Calu3 (cell line): Measurements from ENCODE around the gene SEC62. TPM values are rescaled to one million over a fixed set of nuclear protein-coding genes. Genes with fewer than 3 reads are reported as not detected.

Experiments used
- BruUV-seq: library from RNA; stranded (reverse); fragments of 400-500 nt; replicated peaks from 2 replicates; lab custom pipeline; 2021; lab: Mats Ljungman, UMichigan
- CTCF ChIA-PET: fragments of 300-600 bp; sonication (Branson Sonifier 250); formaldehyde crosslinking; loops from one replicate; lab custom pipeline; 2022; ENCODE audit warnings: antibody characterized with exemption; lab: Charles Lee
- DNase-seq: peaks from one replicate; pipeline ENCODE4 v3.0.0; 2022
- H3K27ac Mint-ChIP-seq: one replicate; pipeline ENCODE4 v1.8.0; 2022; ENCODE audit warnings: mixed read lengths; ENCODE audit not compliant: unreplicated experiment
- H3K27me3 Mint-ChIP-seq: one replicate; pipeline ENCODE4 v1.8.0; 2022; ENCODE audit warnings: mixed read lengths; ENCODE audit not compliant: unreplicated experiment
- H3K36me3 Mint-ChIP-seq: one replicate; pipeline ENCODE4 v1.8.0; 2022; ENCODE audit warnings: mild to moderate bottlenecking, moderate library complexity, mixed read lengths; ENCODE audit not compliant: insufficient read depth, unreplicated experiment
- H3K4me1 Mint-ChIP-seq: one replicate; pipeline ENCODE4 v1.8.0; 2022; ENCODE audit warnings: mild to moderate bottlenecking, low read depth, mixed read lengths; ENCODE audit not compliant: unreplicated experiment
- H3K4me3 Mint-ChIP-seq: one replicate; pipeline ENCODE4 v1.8.0; 2022; ENCODE audit warnings: mild to moderate bottlenecking, low read depth, moderate library complexity, mixed read lengths; ENCODE audit not compliant: unreplicated experiment
- H3K9me3 Mint-ChIP-seq: one replicate; pipeline ENCODE4 v1.8.0; 2022; ENCODE audit warnings: low read depth, mixed read lengths; ENCODE audit not compliant: unreplicated experiment
- intact Hi-C: fragments of 100-400 bp; cut with micrococcal nuclease; formaldehyde crosslinking; loops from one replicate; pipeline ENCODE4 v1.10.0; 2022; ENCODE audit not compliant: unreplicated experiment
- total RNA-seq: library from RNA; stranded (reverse); gene quantifications from 2 replicates; pipeline ENCODE4 v1.2.3, GENCODE V29; 2022
- TF ChIP-seq, protein P1 (sequence below): fragments of 200-600 bp; IDR thresholded peaks from one replicate; pipeline ENCODE4 v1.8.0; 2022; ENCODE audit warnings: antibody characterized with exemption; ENCODE audit not compliant: unreplicated experiment

Gene SEC62
- total RNA-seq, 1 experiment from 2014 or later: 148 TPM

DNA sequence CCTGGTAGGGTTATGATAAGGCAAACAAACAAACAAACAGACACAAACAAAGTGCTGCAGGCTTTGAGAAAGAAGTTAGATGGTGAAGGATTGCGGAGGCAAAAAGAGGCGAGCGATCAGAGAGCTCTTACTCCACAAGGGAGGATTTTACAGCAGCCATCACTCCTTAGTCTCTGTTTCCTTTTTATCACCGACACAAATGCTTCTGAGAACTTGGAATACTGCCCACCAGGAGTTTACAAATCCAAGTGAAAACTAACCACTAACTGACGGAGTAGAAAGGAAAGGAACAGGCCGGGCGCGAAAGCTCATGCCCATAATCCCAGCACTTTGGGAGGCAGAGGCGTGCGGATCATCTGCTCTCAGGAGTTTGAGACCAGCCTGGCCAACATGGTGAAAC, 35.6 kb downstream of the SEC62 start:
- BruUV-seq: no TSS peak
- H3K27ac Mint-ChIP-seq: no peak overlapping the region
- DNase-seq: no peak
- TF ChIP-seq, protein P1, sequence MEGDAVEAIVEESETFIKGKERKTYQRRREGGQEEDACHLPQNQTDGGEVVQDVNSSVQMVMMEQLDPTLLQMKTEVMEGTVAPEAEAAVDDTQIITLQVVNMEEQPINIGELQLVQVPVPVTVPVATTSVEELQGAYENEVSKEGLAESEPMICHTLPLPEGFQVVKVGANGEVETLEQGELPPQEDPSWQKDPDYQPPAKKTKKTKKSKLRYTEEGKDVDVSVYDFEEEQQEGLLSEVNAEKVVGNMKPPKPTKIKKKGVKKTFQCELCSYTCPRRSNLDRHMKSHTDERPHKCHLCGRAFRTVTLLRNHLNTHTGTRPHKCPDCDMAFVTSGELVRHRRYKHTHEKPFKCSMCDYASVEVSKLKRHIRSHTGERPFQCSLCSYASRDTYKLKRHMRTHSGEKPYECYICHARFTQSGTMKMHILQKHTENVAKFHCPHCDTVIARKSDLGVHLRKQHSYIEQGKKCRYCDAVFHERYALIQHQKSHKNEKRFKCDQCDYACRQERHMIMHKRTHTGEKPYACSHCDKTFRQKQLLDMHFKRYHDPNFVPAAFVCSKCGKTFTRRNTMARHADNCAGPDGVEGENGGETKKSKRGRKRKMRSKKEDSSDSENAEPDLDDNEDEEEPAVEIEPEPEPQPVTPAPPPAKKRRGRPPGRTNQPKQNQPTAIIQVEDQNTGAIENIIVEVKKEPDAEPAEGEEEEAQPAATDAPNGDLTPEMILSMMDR: no peak
- no peak overlapping the region for H3K4me3 Mint-ChIP-seq
- H3K36me3 Mint-ChIP-seq: peaks cover 12% of the 10 kb centered on the region
- no peaks in the 10 kb centered on the region for H3K27me3 Mint-ChIP-seq
- H3K4me1 Mint-ChIP-seq: peaks cover 19% of the 10 kb centered on the region
- no peaks in the 10 kb centered on the region for H3K9me3 Mint-ChIP-seq
- intact Hi-C loops: no loop called here
- CTCF ChIA-PET: no interaction called here

DNA sequence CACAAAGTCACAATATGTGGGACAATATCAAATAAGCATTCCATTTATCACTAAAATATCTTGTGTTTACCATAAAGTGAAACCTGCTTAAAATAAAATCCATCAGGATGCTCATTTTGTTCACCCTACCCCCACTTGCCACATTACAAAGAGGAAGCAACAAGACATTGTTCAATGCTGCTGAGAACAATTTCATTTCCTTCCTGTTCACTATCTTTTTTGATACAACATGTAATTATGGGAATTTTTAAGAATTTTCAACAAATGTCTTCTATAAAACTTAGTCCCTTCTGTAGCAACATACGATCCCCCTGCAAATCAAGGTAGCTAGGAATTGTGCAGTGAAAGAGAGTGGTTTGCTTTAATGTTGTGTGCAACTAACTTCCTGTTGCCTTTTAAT, 36.3 kb downstream of the SEC62 start:
- no peaks in the 10 kb centered on the region for H3K27me3 Mint-ChIP-seq
- no peak overlapping the region for H3K4me3 Mint-ChIP-seq
- H3K36me3 Mint-ChIP-seq: peaks cover 12% of the 10 kb centered on the region
- DNase-seq: no peak
- H3K4me1 Mint-ChIP-seq: peaks cover 19% of the 10 kb centered on the region
- CTCF ChIA-PET: no interaction called here
- no TSS peak for BruUV-seq
- intact Hi-C loops: no loop called here
- no peaks in the 10 kb centered on the region for H3K9me3 Mint-ChIP-seq
- TF ChIP-seq, protein P1: no peak
- no peak overlapping the region for H3K27ac Mint-ChIP-seq

DNA sequence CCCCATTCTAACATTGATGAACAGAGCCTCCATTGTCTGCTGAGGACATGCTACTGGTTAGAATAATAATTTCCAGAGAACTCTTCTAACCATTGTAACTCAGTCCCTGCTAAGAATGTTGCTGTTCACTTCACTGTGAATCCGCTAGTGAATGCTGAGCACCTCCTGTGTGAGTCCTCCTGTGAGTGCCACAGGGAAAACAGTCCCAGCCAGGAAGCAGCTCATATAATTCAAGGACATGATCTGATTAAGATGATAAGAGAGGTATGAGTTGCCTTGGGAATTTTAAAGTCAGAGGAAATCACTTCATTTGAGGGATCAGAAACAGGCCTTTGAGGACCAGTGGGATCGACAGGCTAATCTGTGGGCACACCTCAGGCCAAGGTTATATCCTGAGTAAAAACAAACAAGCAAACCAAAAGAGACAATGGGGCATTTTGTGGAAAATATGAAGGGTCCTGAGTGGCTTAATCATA, 37.3 kb downstream of the SEC62 start:
- intact Hi-C loops: no loop called here
- TF ChIP-seq, protein P1: no peak
- no peaks in the 10 kb centered on the region for H3K9me3 Mint-ChIP-seq
- CTCF ChIA-PET: no interaction called here
- peaks cover 5% of the 10 kb centered on the region for H3K36me3 Mint-ChIP-seq
- peaks cover 13% of the 10 kb centered on the region for H3K4me1 Mint-ChIP-seq
- H3K27ac Mint-ChIP-seq: no peak overlapping the region
- no peak overlapping the region for H3K4me3 Mint-ChIP-seq
- H3K27me3 Mint-ChIP-seq: no peaks in the 10 kb centered on the region
- DNase-seq: no peak
- no TSS peak for BruUV-seq

DNA sequence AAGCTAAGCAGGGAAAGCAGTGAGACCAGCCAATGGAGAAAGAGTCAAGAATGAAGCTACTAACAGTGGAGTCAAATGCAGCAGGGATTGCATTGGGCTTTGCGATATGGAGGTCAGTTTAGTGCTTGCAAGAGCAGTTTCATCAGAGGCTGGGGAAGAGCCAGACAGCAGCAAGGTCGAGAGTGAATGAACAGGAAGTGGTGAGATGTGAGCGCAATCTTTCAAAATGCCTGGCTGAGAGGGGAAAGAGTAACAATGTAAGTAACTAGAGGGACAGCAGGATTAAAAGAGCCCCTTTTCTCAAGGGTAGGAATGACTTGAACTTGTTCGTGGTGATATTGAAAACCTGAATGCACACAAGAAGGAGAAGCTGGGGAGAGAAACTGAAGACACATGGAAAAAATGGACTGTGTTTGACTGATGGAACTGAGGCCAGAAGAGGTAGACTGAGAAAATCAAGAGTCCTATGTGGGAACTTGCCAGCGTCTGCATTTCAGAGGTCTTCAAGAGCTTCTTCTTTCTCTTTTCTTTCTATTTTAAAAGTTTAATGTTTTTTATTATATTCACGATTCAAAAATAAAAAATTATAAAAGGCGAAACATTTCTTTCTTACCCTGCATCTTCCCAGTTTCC, 40.5 kb downstream of the SEC62 start:
- Mint-ChIP-seq H3K4me1 (peaks cover 9% of the 10 kb centered on the region), H3K9me3 (no peaks in the 10 kb centered on the region), H3K36me3 (no peaks in the 10 kb centered on the region), H3K27me3 (no peaks in the 10 kb centered on the region), H3K4me3 (no peak overlapping the region), H3K27ac (no peak overlapping the region)
- TF ChIP-seq, protein P1: no peak
- CTCF ChIA-PET: no interaction called here
- no peak for DNase-seq
- no TSS peak for BruUV-seq
- intact Hi-C loops: no loop called here
